ENCODE measurements around the gene ZNF672. TPM values are rescaled to one million over a fixed set of nuclear protein-coding genes. Genes with fewer than 3 reads are reported as not detected.

ZNF672 gene
- total RNA-seq, 6 donors from 2014 or later = 32.5 to 47.7 (median 45.8) TPM

- peak in 1 of 2 donors; percentile 54 for DNase-seq
- H3K27me3 ChIP-seq = no peaks in the 10 kb centered on the region
- H3K4me1 ChIP-seq = peaks cover 17 to 46% (median 27%) of the 10 kb centered on the region in 4 donors
- ATAC-seq (ENCODE audit: low FRiP score in 2 of 2) = peak; percentile 9 to 50
- H3K9me3 ChIP-seq = no peaks in the 10 kb centered on the region
- H3K36me3 ChIP-seq = peaks cover 15 to 75% (median 53%) of the 10 kb centered on the region in 4 donors
- peak overlapping the region in 3 of 4 donors; percentile 16 to 76 (median 23) for H3K27ac ChIP-seq
- TF ChIP-seq, protein P1, sequence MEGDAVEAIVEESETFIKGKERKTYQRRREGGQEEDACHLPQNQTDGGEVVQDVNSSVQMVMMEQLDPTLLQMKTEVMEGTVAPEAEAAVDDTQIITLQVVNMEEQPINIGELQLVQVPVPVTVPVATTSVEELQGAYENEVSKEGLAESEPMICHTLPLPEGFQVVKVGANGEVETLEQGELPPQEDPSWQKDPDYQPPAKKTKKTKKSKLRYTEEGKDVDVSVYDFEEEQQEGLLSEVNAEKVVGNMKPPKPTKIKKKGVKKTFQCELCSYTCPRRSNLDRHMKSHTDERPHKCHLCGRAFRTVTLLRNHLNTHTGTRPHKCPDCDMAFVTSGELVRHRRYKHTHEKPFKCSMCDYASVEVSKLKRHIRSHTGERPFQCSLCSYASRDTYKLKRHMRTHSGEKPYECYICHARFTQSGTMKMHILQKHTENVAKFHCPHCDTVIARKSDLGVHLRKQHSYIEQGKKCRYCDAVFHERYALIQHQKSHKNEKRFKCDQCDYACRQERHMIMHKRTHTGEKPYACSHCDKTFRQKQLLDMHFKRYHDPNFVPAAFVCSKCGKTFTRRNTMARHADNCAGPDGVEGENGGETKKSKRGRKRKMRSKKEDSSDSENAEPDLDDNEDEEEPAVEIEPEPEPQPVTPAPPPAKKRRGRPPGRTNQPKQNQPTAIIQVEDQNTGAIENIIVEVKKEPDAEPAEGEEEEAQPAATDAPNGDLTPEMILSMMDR (IDR thresholded peaks at IDR 0.05) = no peak
- TF ChIP-seq POLR2AphosphoS5 (IDR thresholded peaks at IDR 0.05) = peak in 1 of 2 donors; percentile 59
- TF ChIP-seq POLR2A (IDR thresholded peaks at IDR 0.05) = no peak
- no peak for TF ChIP-seq EP300 (IDR thresholded peaks at IDR 0.05)
- 49 to 73% methylated on average over 6 of the region's 6 CpGs for WGBS, 2 donors
- H3K4me3 ChIP-seq = no peak overlapping the region
Observed at GRCh38 chr1:248817065-248817464, 21.0 kb upstream of the ZNF672 start.

DNA sequence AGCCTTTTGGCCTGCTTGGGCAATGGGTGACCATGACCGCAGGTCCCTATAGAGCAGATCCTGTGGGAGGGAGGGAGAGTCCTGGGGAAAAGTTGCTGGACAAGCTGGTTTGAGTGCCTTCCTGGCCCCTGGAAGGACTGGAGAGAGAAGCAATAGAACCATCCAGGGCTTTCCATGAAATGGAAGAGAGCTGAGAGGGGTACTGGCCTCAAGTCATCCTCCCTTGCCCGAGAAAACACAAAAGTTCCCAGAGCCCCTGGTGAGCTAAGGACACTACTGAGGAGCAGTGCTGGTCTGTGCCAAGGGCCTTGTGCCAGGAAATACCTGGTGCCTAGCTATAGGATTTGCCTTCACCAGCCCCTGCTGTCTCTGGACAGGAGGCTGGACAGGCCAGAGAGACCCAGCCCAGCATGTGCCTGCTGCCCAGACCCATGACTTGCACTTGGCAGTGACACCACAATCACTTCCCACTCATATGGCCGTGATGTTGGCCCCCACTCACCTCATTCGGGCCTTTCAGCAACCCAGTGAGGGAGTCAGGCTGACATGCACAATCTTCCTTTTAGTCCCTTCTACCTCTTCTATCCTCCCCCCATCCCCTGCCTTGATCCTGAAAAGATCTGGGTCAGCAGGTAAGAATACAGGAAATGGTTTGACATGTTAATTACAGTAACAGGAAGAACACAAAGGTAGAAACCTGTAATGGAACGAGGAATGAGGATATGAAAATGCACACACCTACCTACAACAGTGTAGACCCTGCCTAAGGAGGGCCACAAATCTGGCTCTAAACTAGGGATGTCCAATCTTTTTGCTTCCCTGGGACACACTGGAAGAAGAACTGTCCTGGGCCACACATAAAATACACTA lies 19.3 kb upstream of the ZNF672 start:
- peak in 1 of 2 donors; percentile 12 for ATAC-seq (ENCODE audit: low FRiP score in 2 of 2)
- WGBS, 2 donors = 64 to 70% methylated on average over 5 of the region's 5 CpGs

DNA sequence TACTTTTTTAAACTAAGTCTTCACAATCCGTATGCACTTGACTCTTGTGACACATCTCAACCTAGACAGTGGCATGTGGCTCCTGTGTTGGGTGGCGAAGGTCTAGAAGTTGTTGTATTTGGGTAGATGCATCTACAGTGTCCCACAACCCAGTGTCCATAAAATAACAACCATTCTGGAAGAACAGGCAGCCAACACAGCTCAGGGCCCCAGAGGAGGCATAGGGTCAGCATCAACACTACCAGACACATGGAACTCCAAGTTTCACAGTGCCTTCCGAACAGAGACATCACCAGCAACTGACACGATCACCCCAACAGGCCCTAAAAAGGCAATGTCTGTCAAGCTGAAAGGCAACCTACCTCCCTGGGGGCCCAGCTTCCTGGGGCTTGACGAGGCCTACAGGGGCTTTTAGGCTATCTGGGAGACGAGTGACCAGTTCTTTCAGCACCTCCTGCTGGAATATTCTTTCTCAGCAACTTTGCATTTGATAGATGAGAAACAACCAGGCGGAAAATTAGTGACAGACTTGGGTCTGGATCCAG lies 17.9 kb upstream of the ZNF672 start:
- DNase-seq = no peak
- H3K36me3 ChIP-seq = peaks cover 2 to 44% (median 26%) of the 10 kb centered on the region in 4 donors
- ATAC-seq (ENCODE audit: low FRiP score in 2 of 2) = no peak
- WGBS, 2 donors = 89 to 91% methylated on average over 7 of the region's 7 CpGs
- no peak for TF ChIP-seq EP300 (IDR thresholded peaks at IDR 0.05)
- H3K4me3 ChIP-seq = no peak overlapping the region
- H3K27me3 ChIP-seq = no peaks in the 10 kb centered on the region
- no peak overlapping the region for H3K27ac ChIP-seq
- H3K4me1 ChIP-seq = peaks cover 48 to 69% (median 58%) of the 10 kb centered on the region in 4 donors
- no peaks in the 10 kb centered on the region for H3K9me3 ChIP-seq

More for the DNA sequence above, 19.3 kb upstream of the ZNF672 start:
- no peaks in the 10 kb centered on the region for H3K27me3 ChIP-seq
- no peak overlapping the region for H3K4me3 ChIP-seq
- H3K27ac ChIP-seq = peak overlapping the region in 3 of 4 donors; percentile 6 to 76 (median 28)
- H3K36me3 ChIP-seq = peaks cover 9 to 58% (median 38%) of the 10 kb centered on the region in 4 donors
- TF ChIP-seq POLR2A (IDR thresholded peaks at IDR 0.05) (no peak), POLR2AphosphoS5 (IDR thresholded peaks at IDR 0.05) (no peak), EP300 (IDR thresholded peaks at IDR 0.05) (no peak)
- TF ChIP-seq, protein P1 (IDR thresholded peaks at IDR 0.05) = no peak
- H3K4me1 ChIP-seq = peaks cover 34 to 55% (median 44%) of the 10 kb centered on the region in 4 donors
- DNase-seq = no peak
- no peaks in the 10 kb centered on the region for H3K9me3 ChIP-seq

GRCh38 chr1:248821101-248821500 lies 16.9 kb upstream of the ZNF672 start:
- H3K4me1 ChIP-seq = peaks cover 47 to 73% (median 59%) of the 10 kb centered on the region in 4 donors
- H3K27ac ChIP-seq = no peak overlapping the region

More at GRCh38 chr1:248821101-248821500, 16.9 kb upstream of the ZNF672 start:
- no peak overlapping the region for H3K4me3 ChIP-seq
- no peak for ATAC-seq (ENCODE audit: low FRiP score in 2 of 2)
- H3K27me3 ChIP-seq = no peaks in the 10 kb centered on the region
- no peak for DNase-seq
- TF ChIP-seq, protein P1 (IDR thresholded peaks at IDR 0.05) = no peak
- TF ChIP-seq POLR2A (IDR thresholded peaks at IDR 0.05) = no peak
- TF ChIP-seq EP300 (IDR thresholded peaks at IDR 0.05) = no peak
- no peak for TF ChIP-seq POLR2AphosphoS5 (IDR thresholded peaks at IDR 0.05)
- peaks cover 2 to 34% (median 17%) of the 10 kb centered on the region in 4 donors for H3K36me3 ChIP-seq
- 67 to 71% methylated on average over 3 of the region's 3 CpGs for WGBS, 2 donors
- H3K9me3 ChIP-seq = no peaks in the 10 kb centered on the region
